ENCODE results near the gene BTG2.
"Not testable (repeated sequence)": the region's sequence is repeated elsewhere in the genome, so short reads cannot be mapped to it uniquely, and the experiment has no call there.

BTG2 gene

DNA sequence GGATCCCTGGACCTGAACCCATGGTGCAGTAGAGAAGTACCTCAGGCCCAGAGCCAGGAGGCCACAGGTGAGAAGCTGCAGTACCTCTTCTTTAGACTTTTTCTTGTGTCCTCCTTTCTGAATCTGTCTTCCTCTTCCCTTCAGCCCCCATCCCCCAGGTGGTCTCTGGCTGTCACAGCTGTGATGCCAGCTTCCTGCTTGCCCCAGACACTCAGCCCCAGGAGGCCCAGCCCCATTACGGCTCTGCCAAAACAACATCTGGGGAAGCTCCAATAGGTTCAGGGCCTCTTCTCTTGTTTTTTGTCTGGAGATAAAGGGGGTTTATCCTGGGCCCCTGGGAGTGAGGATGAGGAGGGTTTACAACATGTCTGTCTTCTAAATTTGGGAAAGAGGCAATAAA, 9.5 kb upstream of the BTG2 start:
- DNase-seq (ENCODE audit: low spot score), result no peak

DNA sequence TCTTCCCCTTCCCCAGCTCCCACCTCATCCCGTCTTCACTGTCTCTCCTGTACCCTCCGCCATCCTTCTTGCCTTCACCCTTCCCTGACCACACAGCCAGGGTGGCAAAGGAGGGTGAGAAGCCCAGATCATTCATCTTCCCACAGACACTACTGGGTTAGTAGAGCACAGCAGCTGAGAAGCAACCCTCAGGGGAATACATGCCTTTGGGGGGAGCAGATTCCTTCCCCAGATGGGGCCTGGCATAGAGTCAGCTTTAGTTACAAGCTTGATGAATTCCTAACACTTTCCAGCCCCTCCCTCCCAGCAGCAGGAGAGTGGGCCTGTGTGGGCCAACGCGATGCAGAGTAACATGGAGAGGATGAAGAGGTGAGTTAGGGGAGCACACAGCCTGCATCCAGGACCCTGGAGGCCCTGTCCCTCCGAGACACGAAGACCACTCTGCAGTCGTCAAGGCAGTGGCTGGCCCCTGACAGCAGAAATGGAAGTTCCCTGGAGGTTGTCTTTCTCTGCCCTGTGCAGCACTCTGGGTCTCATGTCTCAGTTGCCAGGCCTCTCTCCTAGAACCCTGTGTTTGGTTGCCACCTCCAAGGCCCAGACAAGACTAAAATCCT, 8.8 kb upstream of the BTG2 start:
- no peak for DNase-seq (ENCODE audit: low spot score)

DNA sequence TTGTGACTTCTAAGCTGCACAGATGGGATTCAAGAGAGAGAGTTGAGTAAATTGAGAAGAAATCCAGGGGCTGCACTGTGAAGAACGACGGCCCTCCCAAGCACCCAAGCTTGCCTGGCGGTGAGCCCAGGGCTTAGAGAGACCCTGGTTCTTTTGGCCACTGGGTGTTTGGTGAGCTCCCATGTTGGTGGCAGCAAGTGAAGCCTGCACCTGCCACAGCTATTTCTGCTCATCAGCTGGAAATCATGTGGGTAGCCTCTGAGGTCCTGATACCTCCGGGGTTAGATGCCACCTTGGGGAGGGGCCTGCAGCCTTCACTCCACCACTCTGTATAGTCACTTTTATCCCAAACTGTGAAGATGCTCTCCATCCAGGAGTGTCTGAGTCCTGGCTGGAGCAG, 6.2 kb upstream of the BTG2 start:
- DNase-seq (ENCODE audit: low spot score), result peak; percentile 69

- DNase-seq (ENCODE audit: low spot score), result not testable (repeated sequence)
Measured at GRCh38 chr1:203299719-203300429, 5.4 kb upstream of the BTG2 start.

DNA sequence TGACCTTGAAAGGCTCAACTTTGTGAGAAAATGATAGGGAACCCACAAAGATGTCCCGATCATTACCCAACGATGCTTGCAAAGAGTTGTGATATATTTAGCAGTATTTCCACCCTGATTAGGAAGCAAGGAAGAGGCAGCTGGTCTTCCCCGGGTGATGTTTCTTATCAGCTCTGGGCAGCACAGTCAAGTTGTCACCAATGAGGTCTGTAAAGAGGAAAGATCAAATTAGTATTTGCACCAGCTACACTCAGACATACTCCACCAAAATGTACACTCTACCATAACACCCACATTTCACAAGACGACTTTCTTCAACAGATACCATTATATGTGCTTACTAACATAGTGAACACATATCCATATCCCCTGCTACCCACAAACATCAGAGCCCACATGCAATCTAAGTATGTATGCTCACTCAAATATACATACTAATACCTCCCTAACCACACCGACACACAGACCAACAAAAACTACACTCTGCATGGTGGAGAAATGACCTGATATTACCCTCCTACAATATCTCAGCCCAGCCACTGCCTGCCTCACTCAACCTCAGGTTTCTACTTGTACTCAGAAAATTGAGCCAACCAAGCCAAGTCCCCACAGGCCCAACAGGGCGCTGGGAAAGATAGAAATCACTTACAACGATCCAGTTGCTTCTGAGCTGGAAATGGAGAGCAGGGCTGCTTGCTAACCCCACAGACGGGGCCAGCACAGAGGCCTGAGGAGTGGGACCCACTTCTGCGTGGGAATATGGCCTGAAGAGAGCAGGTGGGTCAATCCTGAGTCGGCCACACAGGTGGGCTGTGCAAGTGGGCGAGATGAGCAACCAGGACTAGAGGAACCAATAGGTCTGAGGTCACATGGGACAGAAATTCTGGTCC, 4.6 kb upstream of the BTG2 start:
- no peak for DNase-seq (ENCODE audit: low spot score)

GRCh38 chr1:203301331-203301668, 4.0 kb upstream of the BTG2 start:
- no peak for DNase-seq (ENCODE audit: low spot score)

DNA sequence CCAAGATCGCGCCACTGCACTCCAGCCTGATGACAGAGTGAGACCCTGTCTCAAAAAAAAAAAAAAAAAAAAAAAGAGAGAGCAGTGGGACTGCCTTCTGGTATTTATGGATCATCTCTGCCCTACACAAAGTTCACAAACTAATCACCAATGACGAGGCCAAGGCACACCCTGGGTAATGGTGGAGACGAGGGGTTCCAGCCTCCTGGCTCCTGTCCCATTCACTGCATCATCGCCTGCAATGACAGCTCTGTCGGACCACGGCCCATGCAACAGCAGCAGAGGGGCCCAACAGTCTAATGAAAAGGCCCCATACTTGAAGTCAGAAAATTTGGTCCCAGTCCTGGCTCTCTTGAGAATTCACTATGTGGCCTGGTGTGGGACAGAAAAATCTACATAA, 2.9 kb upstream of the BTG2 start:
- DNase-seq (ENCODE audit: low spot score), result no peak

- no peak for DNase-seq (ENCODE audit: low spot score)
Measured at GRCh38 chr1:203302894-203303293, 2.4 kb upstream of the BTG2 start.

DNA sequence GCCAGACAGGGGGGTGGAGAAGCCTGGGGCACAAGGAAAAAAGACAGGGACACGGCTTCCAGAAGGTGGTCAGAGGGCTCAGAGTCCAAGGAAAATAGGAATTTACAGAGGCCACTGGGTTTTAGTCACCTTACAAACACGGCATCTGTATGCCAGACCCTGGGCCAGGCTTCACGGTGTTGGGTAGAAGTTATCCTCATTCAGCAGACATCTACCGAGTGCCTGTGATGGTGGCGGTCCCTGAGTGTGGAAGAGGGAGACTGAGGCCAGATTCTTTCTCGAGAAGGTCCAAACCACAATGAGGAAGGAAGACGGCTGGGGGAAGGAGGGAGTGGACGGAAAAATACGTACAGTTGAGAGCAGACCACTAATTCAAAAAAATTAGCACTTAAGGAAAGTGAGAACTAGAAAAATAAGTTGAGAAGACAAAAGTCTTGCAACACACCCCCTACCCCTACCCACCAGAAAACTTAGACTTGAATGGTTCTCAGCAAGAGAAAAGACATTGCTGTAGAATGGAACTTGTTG, 864 bp upstream of the BTG2 start:
- DNase-seq (ENCODE audit: low spot score), result no peak

GRCh38 chr1:203305809-203306088, 430 bp downstream of the BTG2 start:
- DNase-seq (ENCODE audit: low spot score), result no peak

GRCh38 chr1:203306089-203306964, 1.0 kb downstream of the BTG2 start:
- no peak for DNase-seq (ENCODE audit: low spot score)

DNA sequence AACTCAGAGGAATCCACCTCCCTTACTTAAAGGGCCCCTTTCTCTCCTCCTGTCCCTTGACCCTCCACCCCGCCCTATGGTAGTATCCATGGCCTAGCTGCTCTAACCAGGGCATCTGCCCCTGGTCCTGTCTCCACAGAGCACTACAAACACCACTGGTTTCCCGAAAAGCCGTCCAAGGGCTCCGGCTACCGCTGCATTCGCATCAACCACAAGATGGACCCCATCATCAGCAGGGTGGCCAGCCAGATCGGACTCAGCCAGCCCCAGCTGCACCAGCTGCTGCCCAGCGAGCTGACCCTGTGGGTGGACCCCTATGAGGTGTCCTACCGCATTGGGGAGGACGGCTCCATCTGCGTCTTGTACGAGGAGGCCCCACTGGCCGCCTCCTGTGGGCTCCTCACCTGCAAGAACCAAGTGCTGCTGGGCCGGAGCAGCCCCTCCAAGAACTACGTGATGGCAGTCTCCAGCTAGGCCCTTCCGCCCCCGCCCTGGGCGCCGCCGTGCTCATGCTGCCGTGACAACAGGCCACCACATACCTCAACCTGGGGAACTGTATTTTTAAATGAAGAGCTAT, 1.7 kb downstream of the BTG2 start:
- no peak for DNase-seq (ENCODE audit: low spot score)

- no peak for DNase-seq (ENCODE audit: low spot score)
Measured at GRCh38 chr1:203307641-203308126, 2.4 kb downstream of the BTG2 start.

DNA sequence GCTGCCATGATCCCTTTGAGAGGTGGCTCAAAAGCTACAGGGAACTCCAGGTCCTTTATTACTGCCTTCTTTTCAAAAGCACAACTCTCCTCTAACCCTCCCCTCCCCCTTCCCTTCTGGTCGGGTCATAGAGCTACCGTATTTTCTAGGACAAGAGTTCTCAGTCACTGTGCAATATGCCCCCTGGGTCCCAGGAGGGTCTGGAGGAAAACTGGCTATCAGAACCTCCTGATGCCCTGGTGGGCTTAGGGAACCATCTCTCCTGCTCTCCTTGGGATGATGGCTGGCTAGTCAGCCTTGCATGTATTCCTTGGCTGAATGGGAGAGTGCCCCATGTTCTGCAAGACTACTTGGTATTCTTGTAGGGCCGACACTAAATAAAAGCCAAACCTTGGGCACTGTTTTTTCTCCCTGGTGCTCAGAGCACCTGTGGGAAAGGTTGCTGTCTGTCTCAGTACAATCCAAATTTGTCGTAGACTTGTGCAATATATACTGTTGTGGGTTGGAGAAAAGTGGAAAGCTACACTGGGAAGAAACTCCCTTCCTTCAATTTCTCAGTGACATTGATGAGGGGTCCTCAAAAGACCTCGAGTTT, 3.1 kb downstream of the BTG2 start:
- DNase-seq (ENCODE audit: low spot score), result no peak

GRCh38 chr1:203308923-203309331, 3.6 kb downstream of the BTG2 start:
- DNase-seq (ENCODE audit: low spot score), result no peak

GRCh38 chr1:203311368-203312301, 6.3 kb downstream of the BTG2 start:
- DNase-seq (ENCODE audit: low spot score), result no peak

DNA sequence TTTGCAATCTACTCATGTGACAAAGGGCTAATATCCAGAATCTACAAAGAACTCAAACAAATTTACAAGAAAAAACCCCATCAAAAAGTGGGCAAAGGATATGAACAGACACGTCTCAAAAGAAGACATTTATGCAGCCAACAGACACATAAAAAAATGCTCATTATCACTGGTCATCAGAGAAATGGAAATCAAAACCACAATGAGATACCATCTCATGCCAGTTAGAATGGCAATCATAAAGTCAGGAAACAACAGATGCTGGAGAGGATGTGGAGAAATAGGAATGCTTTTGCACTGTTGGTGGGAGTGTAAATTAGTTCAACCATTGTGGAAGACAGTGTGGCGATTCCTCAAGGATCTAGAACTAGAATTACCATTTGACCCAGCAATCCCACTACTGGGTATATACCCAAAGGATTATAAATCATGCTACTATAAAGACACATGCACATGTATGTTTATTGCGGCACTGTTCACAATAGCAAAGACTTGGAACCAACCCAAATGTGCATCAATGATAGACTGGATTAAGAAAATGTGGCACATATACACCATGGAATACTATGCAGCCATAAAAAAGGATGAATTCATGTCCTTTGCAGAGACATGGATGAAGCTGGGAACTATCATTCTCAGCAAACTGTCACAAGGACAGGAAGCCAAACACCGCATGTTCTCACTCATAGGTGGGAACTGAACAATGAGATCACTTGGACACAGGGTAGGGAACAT, 8.9 kb downstream of the BTG2 start:
- not testable (repeated sequence) for DNase-seq (ENCODE audit: low spot score)

DNA sequence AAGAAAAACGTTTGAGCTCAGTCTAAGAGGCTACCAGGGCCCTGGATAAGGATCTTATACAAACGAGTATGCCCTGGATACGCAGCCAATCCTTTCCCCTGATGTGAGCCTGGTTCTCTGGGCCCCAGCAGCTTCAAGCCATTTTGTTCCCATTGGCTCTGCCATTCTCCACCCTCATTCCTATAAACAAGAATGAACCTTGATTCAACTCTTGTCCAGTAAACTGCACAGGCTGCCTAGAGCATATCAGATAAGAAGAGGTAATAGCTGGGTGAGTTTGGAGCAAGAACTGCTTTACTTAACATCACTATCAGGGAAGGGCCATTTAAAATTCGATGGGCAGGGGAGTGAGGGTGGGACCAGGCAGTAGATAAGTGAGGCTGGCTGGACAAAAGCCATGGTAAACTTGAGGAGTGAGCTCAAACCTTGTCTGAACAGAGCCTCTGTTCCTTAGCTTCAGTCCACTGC, 11.3 kb downstream of the BTG2 start:
- DNase-seq (ENCODE audit: low spot score), result no peak

All from germinal center (tissue), 1 donor.